ENCODE measurements around the gene DTHD1.

GRCh38 chr4:36337665-36338185, 56.3 kb downstream of the DTHD1 start:
- no peak for TF ChIP-seq ZFX (IDR thresholded peaks at IDR 0.05)
- TF ChIP-seq CTCF (IDR thresholded peaks at IDR 0.05 in 2 of 3, conservative IDR thresholded peaks at IDR 0.05 in 1 of 3; ENCODE audit: borderline replicate concordance in 1 of 3, insufficient read depth in 1 of 3, low read depth in 2 of 3, low read length in 2 of 3) = no peak
- no peak for TF ChIP-seq POLR2AphosphoS5 (IDR thresholded peaks at IDR 0.05; ENCODE audit: low read depth, low read length)
- no peak for TF ChIP-seq FOSL1 (IDR thresholded peaks at IDR 0.05; ENCODE audit: low read depth)
- no peak for TF ChIP-seq REST (IDR thresholded peaks at IDR 0.05; ENCODE audit: low read depth)
- no peak for TF ChIP-seq SIN3A (IDR thresholded peaks at IDR 0.05; ENCODE audit: low read depth)
- no peak for TF ChIP-seq POLR2A (IDR thresholded peaks at IDR 0.05; ENCODE audit: borderline replicate concordance, extremely low read depth, insufficient read depth, insufficient read length)
- no peak for TF ChIP-seq SP1 (IDR thresholded peaks at IDR 0.05; ENCODE audit: low read depth)
- no peak for TF ChIP-seq ELF1 (IDR thresholded peaks at IDR 0.05; ENCODE audit: borderline replicate concordance, low read depth)
- no peak for TF ChIP-seq EZH2 (IDR thresholded peaks at IDR 0.05)
- no peak for TF ChIP-seq MAX (IDR thresholded peaks at IDR 0.05)
- no peak for TF ChIP-seq CEBPB (IDR thresholded peaks at IDR 0.05; ENCODE audit: low read depth)

Data from HCT116 (cell line).